WTC11 (cell line): ENCODE data around the gene CBY2. TPM values are rescaled to one million over a fixed set of nuclear protein-coding genes. Genes with fewer than 3 reads are reported as not detected.

Source experiments
- ATAC-seq: fragments of 200-7000 bp; cut with Tn5 transposase; 2 replicates; pipeline ENCODE4 v1.10.0; 2021; ENCODE audit warnings: mild to moderate bottlenecking, moderate library complexity
- CTCF ChIA-PET: fragments of 300-600 bp; sonication (Branson Sonifier 250); formaldehyde crosslinking; loops from one replicate; lab custom pipeline; 2021; ENCODE audit warnings: antibody characterized with exemption; lab: Charles Lee
- POLR2A ChIA-PET: fragments of 350-600 bp; sonication (Branson Sonifier 250); formaldehyde crosslinking; loops from one replicate; lab custom pipeline; 2021; ENCODE audit warnings: antibody characterized with exemption; lab: Charles Lee
- DNase-seq: peaks from one replicate; pipeline ENCODE4 v3.0.0; 2021; ENCODE audit warnings: low spot score
- H3K27ac Mint-ChIP-seq: 2 replicates; pipeline ENCODE4 v1.8.0; 2021; ENCODE audit warnings: mixed read lengths
- H3K27me3 Mint-ChIP-seq: 2 replicates; pipeline ENCODE4 v1.8.0; 2021; ENCODE audit warnings: low read depth, mild to moderate bottlenecking, moderate library complexity, mixed read lengths
- H3K36me3 Mint-ChIP-seq: 2 replicates; pipeline ENCODE4 v1.8.0; 2021; ENCODE audit warnings: mixed read lengths
- H3K4me1 Mint-ChIP-seq: 2 replicates; pipeline ENCODE4 v1.8.0; 2022; ENCODE audit warnings: mixed read lengths
- H3K4me3 Mint-ChIP-seq: 2 replicates; pipeline ENCODE4 v1.8.0; 2021; ENCODE audit warnings: mild to moderate bottlenecking, moderate library complexity, mixed read lengths
- H3K9me3 Mint-ChIP-seq: 2 replicates; pipeline ENCODE4 v1.8.0; 2021; ENCODE audit warnings: mixed read lengths
- ATF2 ChIP-seq: sonication (generic); formaldehyde crosslinking; IDR thresholded peaks from 2 replicates; pipeline ENCODE4 v1.8.1; 2022; ENCODE audit warnings: low read depth, missing genetic modification reagents, borderline replicate concordance
- EMX1 ChIP-seq: fragments of 250-450 bp; sonication (Bioruptor Pico); IDR thresholded peaks from 2 replicates; pipeline ENCODE4 v1.8.0; 2021; ENCODE audit warnings: mild to moderate bottlenecking
- ESRRA ChIP-seq: sonication (generic); formaldehyde crosslinking; IDR thresholded peaks from 2 replicates; pipeline ENCODE4 v1.8.1; 2022; ENCODE audit warnings: mild to moderate bottlenecking, missing genetic modification reagents, borderline replicate concordance
- RORB ChIP-seq: fragments of 250-450 bp; sonication (Bioruptor Pico); IDR thresholded peaks from 2 replicates; pipeline ENCODE4 v1.9.0; 2021; ENCODE audit warnings: mild to moderate bottlenecking
- SMAD3 ChIP-seq: sonication (generic); formaldehyde crosslinking; IDR thresholded peaks from 2 replicates; pipeline ENCODE4 v1.8.0; 2022; ENCODE audit warnings: missing genetic modification reagents, mild to moderate bottlenecking, borderline replicate concordance
- STAT6 ChIP-seq: sonication (generic); formaldehyde crosslinking; conservative IDR thresholded peaks from 2 replicates; pipeline ENCODE4 v1.8.1; 2023; ENCODE audit warnings: mild to moderate bottlenecking, low read depth, missing genetic modification reagents, moderate library complexity
- TEAD1 ChIP-seq: sonication (generic); formaldehyde crosslinking; IDR thresholded peaks from 2 replicates; pipeline ENCODE4 v1.8.0; 2022; ENCODE audit warnings: mild to moderate bottlenecking, missing genetic modification reagents
- ZNF121 ChIP-seq: sonication (generic); formaldehyde crosslinking; IDR thresholded peaks from 2 replicates; pipeline ENCODE4 v1.8.0; 2023; ENCODE audit warnings: missing genetic modification reagents
- ZNF219 ChIP-seq: sonication (generic); formaldehyde crosslinking; IDR thresholded peaks from 2 replicates; pipeline ENCODE4 v1.8.0; 2023; ENCODE audit warnings: missing genetic modification reagents, mild to moderate bottlenecking, borderline replicate concordance
- ZNF263 ChIP-seq: sonication (generic); formaldehyde crosslinking; IDR thresholded peaks from 2 replicates; pipeline ENCODE4 v1.8.1; 2022; ENCODE audit warnings: low read depth, mild to moderate bottlenecking, moderate library complexity, missing genetic modification reagents
- ZNF317 ChIP-seq: sonication (generic); formaldehyde crosslinking; IDR thresholded peaks from 2 replicates; pipeline ENCODE4 v1.8.1; 2023; ENCODE audit warnings: low read depth, mild to moderate bottlenecking, moderate library complexity, missing genetic modification reagents, borderline replicate concordance
- ZNF423 ChIP-seq: fragments of 250-450 bp; sonication (Bioruptor Pico); IDR thresholded peaks from 2 replicates; pipeline ENCODE4 v2.1.2; 2022; ENCODE audit warnings: mild to moderate bottlenecking, moderate library complexity
- ZNF532 ChIP-seq: fragments of 250-450 bp; sonication (Bioruptor Pico); IDR thresholded peaks from 2 replicates; pipeline ENCODE4 v1.9.0; 2021; ENCODE audit warnings: mild to moderate bottlenecking, borderline replicate concordance
- ZNF671 ChIP-seq: fragments of 250-450 bp; sonication (Bioruptor Pico); IDR thresholded peaks from 2 replicates; pipeline ENCODE4 v1.8.0; 2021; ENCODE audit warnings: mild to moderate bottlenecking
- total RNA-seq: library from RNA; stranded (reverse); gene quantifications from 3 replicates; pipeline ENCODE4 v1.2.3, GENCODE V29; 2021
- TF ChIP-seq, protein P1 (sequence below): sonication (generic); formaldehyde crosslinking; IDR thresholded peaks from 2 replicates; pipeline ENCODE4 v1.8.1; 2022; ENCODE audit warnings: mild to moderate bottlenecking, missing genetic modification reagents, moderate library complexity, borderline replicate concordance
- TF ChIP-seq, protein P2 (sequence below): sonication (generic); formaldehyde crosslinking; IDR thresholded peaks from 2 replicates; pipeline ENCODE4 v1.8.1; 2023; ENCODE audit warnings: mild to moderate bottlenecking, missing genetic modification reagents

Gene CBY2
- total RNA-seq, 1 experiment from 2014 or later: 0.74 TPM

GRCh38 chr13:45714170-45714569, 12.1 kb downstream of the CBY2 start:
- POLR2A ChIA-PET: no interaction called here
- CTCF ChIA-PET: interaction anchor here (1.5 kb wide), 1 partner anchor 30 kb away, joined by 4 read pairs; no protein-coding TSS in a partner anchor
- no peaks in the 10 kb centered on the region for H3K27me3 Mint-ChIP-seq

DNA sequence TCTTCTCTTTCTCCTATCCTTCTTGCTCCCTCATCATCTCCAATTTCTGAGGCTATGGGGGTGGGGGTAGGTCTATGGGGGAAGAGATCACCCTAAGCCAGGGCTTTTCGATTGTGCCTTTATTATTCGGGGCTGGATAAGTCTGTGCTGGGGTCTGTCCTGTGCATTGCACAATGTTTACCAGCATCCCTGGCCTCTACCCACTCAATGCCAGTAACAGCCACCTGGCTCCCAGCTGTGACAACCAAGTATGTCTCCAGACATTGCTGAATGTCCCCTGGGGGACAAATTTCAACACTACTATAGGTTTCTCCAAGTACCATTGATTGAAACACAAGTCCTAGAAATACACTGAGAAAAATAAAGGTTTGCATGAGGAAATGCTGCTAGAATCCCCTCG, 13.2 kb downstream of the CBY2 start:
- DNase-seq: no peak
- 0 out of 2 replicates have a peak, but pooled peaks cover 4% of the 10 kb centered on the region for H3K9me3 Mint-ChIP-seq
- TF ChIP-seq, protein P1, sequence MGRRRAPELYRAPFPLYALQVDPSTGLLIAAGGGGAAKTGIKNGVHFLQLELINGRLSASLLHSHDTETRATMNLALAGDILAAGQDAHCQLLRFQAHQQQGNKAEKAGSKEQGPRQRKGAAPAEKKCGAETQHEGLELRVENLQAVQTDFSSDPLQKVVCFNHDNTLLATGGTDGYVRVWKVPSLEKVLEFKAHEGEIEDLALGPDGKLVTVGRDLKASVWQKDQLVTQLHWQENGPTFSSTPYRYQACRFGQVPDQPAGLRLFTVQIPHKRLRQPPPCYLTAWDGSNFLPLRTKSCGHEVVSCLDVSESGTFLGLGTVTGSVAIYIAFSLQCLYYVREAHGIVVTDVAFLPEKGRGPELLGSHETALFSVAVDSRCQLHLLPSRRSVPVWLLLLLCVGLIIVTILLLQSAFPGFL (CRISPR knock-in tag): no peak
- TF ChIP-seq ZNF121 (CRISPR knock-in tag): no peak
- TF ChIP-seq EMX1 (CRISPR knock-in tag): no peak
- TF ChIP-seq, protein P2, sequence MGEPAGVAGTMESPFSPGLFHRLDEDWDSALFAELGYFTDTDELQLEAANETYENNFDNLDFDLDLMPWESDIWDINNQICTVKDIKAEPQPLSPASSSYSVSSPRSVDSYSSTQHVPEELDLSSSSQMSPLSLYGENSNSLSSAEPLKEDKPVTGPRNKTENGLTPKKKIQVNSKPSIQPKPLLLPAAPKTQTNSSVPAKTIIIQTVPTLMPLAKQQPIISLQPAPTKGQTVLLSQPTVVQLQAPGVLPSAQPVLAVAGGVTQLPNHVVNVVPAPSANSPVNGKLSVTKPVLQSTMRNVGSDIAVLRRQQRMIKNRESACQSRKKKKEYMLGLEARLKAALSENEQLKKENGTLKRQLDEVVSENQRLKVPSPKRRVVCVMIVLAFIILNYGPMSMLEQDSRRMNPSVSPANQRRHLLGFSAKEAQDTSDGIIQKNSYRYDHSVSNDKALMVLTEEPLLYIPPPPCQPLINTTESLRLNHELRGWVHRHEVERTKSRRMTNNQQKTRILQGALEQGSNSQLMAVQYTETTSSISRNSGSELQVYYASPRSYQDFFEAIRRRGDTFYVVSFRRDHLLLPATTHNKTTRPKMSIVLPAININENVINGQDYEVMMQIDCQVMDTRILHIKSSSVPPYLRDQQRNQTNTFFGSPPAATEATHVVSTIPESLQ (CRISPR knock-in tag): no peak
- TF ChIP-seq STAT6 (CRISPR knock-in tag): no peak
- TF ChIP-seq ZNF671 (CRISPR knock-in tag): no peak
- no peak for TF ChIP-seq TEAD1 (CRISPR knock-in tag)
- no peak for TF ChIP-seq ZNF317 (CRISPR knock-in tag)
- no peak for TF ChIP-seq ZNF263 (CRISPR knock-in tag)
- TF ChIP-seq ZNF219 (CRISPR knock-in tag): no peak
- no peak for TF ChIP-seq ZNF532
- TF ChIP-seq ZNF423 (CRISPR knock-in tag): no peak
- TF ChIP-seq RORB (CRISPR knock-in tag): no peak
- no peak for TF ChIP-seq SMAD3 (CRISPR knock-in tag)
- no peak for ATAC-seq
- no peak overlapping the region for H3K4me3 Mint-ChIP-seq
- no peak overlapping the region for H3K27ac Mint-ChIP-seq
- no peaks in the 10 kb centered on the region for H3K27me3 Mint-ChIP-seq
- CTCF ChIA-PET: no interaction called here
- POLR2A ChIA-PET: no interaction called here
- peaks cover 4% of the 10 kb centered on the region; the same call in 1 of the 2 replicates for H3K4me1 Mint-ChIP-seq
- H3K36me3 Mint-ChIP-seq: no peaks in the 10 kb centered on the region

More at GRCh38 chr13:45714170-45714569, 12.1 kb downstream of the CBY2 start:
- no peak for TF ChIP-seq ESRRA
- TF ChIP-seq SMAD3 (CRISPR knock-in tag): no peak
- TF ChIP-seq ATF2 (CRISPR knock-in tag): no peak
- DNase-seq (no peak), ATAC-seq (no peak)
- Mint-ChIP-seq H3K4me3 (no peak overlapping the region), H3K4me1 (peaks cover 4% of the 10 kb centered on the region; the same call in 1 of the 2 replicates), H3K36me3 (no peaks in the 10 kb centered on the region), H3K27ac (no peak overlapping the region), H3K9me3 (0 out of 2 replicates have a peak, but pooled peaks cover 4% of the 10 kb centered on the region)
